Ammon's horn (tissue), 1 donor: ENCODE results near the gene ALOX12.

ENCODE experiments used
- DNase-seq: peaks from one replicate; pipeline ENCODE4 v3.0.0-alpha.2; 2016; ENCODE audit warnings: low spot score

Gene ALOX12

GRCh38 chr17:7022781-7023571 is 27.1 kb downstream of the ALOX12 start, which contains the start of gene BCL6B:
TSS of gene BCL6B (plus strand) at chr17:7023050. CDS start at chr17:7023672, 622 bp downstream.
- no peak for DNase-seq

- peak; percentile 70 for DNase-seq
These were observed 27.9 kb downstream of the ALOX12 start for GRCh38 chr17:7023576-7024401.

GRCh38 chr17:7024402-7024785 is 28.5 kb downstream of the ALOX12 start:
- DNase-seq: no peak

- DNase-seq: no peak
These were observed 29.4 kb downstream of the ALOX12 start for GRCh38 chr17:7025245-7025644.

- no peak for DNase-seq
These were observed 30.7 kb downstream of the ALOX12 start for GRCh38 chr17:7026471-7027115.

GRCh38 chr17:7027335-7027734 is 31.5 kb downstream of the ALOX12 start:
- DNase-seq: no peak

GRCh38 chr17:7029096-7029495 is 33.2 kb downstream of the ALOX12 start:
- DNase-seq: no peak

GRCh38 chr17:7029659-7030058 is 33.8 kb downstream of the ALOX12 start:
- no peak for DNase-seq

- no peak for DNase-seq
These were observed 39.2 kb downstream of the ALOX12 start for GRCh38 chr17:7034955-7035590.

- DNase-seq: peak; percentile 98
These were observed 39.9 kb downstream of the ALOX12 start, which contains the start of gene SLC16A13 for GRCh38 chr17:7035591-7036368. TSS of gene SLC16A13 (plus strand) at chr17:7036015. CDS start at chr17:7036383, 368 bp downstream.

- no peak for DNase-seq
These were observed 42.4 kb downstream of the ALOX12 start for GRCh38 chr17:7038025-7038862.

GRCh38 chr17:7039832-7040231 is 44.0 kb downstream of the ALOX12 start:
- no peak for DNase-seq

- no peak for DNase-seq
These were observed 46.0 kb downstream of the ALOX12 start for GRCh38 chr17:7041607-7042500.

GRCh38 chr17:7042501-7043181 is 46.8 kb downstream of the ALOX12 start:
- no peak for DNase-seq

GRCh38 chr17:7043182-7043496 is 47.3 kb downstream of the ALOX12 start:
- no peak for DNase-seq

- DNase-seq: no peak
These were observed 47.8 kb downstream of the ALOX12 start, which contains the start of gene SLC16A11 for GRCh38 chr17:7043497-7044198. TSS of gene SLC16A11 (minus strand) at chr17:7044092. CDS start at chr17:7043513, 579 bp downstream.

- DNase-seq: peak; percentile 82
These were observed 49.8 kb downstream of the ALOX12 start for GRCh38 chr17:7045492-7046126.
